Measurements from ENCODE around the gene OR10G2. TPM values are rescaled to one million over a fixed set of nuclear protein-coding genes. Genes with fewer than 3 reads are reported as not detected.
"Not testable (repeated sequence)": the region's sequence is repeated elsewhere in the genome, so short reads cannot be mapped to it uniquely, and the experiment has no call there.

Gene OR10G2
- polyA plus RNA-seq, 1 donor (not counting 4 experiments of a cell fraction or from before 2014, with no cell fraction given) = not detected

DNA sequence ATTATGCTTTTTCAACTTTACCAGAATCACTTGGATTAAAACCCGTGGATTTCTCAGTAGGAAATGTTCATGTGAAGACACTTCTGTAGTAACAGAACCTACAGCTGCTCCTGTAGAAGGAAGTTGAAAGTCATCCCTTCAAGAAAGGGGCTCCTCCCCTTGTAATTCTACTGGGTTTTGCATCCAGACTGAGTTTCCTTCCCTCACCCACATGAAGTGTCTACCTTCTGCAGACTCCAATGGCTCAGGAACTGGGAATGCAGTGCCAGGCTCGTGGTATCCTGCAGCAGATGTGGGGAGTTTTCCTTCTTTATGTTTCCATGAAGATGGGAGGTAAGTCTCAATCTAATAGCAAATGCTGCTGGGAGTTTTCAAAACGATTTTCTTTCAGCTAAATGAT is 7.9 kb upstream of the OR10G2 start:
- Histone ChIP-seq H3K36me3 (ENCODE audit: control insufficient read depth in 2 of 2, extremely low read depth in 1 of 2, insufficient read depth in 2 of 2, low read length in 2 of 2) (no peaks in the 10 kb centered on the region), H3K27me3 (ENCODE audit: control insufficient read depth, extremely low read depth, insufficient read depth, low read length) (no peaks in the 10 kb centered on the region), H4K20me1 (ENCODE audit: control insufficient read depth, extremely low read depth, insufficient read depth, low read length) (no peaks in the 10 kb centered on the region), H3K79me2 (ENCODE audit: control insufficient read depth, insufficient read depth, low read length) (no peaks in the 10 kb centered on the region), H2AFZ (ENCODE audit: control insufficient read depth, low read length) (no peak overlapping the region), H3K9me3 (ENCODE audit: control insufficient read depth, low read depth, low read length) (no peaks in the 10 kb centered on the region), H3K4me2 (ENCODE audit: control insufficient read depth, extremely low read depth, insufficient read depth, low read depth, low read length) (no peak overlapping the region), H3K9me1 (ENCODE audit: control insufficient read depth, extremely low read depth, insufficient read depth, low read length) (no peaks in the 10 kb centered on the region), H3K4me3 (ENCODE audit: control insufficient read depth in 2 of 3, extremely low read depth in 1 of 3, insufficient read depth in 2 of 3, low read depth in 1 of 3, low read length in 3 of 3) (no peak overlapping the region), H3K4me1 (ENCODE audit: control insufficient read depth, extremely low read depth, insufficient read depth, low read length) (no peaks in the 10 kb centered on the region), H3K9ac (ENCODE audit: control insufficient read depth, extremely low read depth, insufficient read depth, low read length) (no peak overlapping the region), H3K27ac (ENCODE audit: control insufficient read depth, insufficient read depth, low read length) (no peak overlapping the region)
- DNase-seq (ENCODE audit: low read depth, low spot score) = no peak
- dilution Hi-C loops (cut with MboI; ENCODE audit: extremely low pct_ligation_motif_present, low sequenced_read_pairs) = no loop called here
- TF ChIP-seq EZH2 (IDR thresholded peaks at IDR 0.05; ENCODE audit: low read length) = no peak
- TF ChIP-seq, protein P1, sequence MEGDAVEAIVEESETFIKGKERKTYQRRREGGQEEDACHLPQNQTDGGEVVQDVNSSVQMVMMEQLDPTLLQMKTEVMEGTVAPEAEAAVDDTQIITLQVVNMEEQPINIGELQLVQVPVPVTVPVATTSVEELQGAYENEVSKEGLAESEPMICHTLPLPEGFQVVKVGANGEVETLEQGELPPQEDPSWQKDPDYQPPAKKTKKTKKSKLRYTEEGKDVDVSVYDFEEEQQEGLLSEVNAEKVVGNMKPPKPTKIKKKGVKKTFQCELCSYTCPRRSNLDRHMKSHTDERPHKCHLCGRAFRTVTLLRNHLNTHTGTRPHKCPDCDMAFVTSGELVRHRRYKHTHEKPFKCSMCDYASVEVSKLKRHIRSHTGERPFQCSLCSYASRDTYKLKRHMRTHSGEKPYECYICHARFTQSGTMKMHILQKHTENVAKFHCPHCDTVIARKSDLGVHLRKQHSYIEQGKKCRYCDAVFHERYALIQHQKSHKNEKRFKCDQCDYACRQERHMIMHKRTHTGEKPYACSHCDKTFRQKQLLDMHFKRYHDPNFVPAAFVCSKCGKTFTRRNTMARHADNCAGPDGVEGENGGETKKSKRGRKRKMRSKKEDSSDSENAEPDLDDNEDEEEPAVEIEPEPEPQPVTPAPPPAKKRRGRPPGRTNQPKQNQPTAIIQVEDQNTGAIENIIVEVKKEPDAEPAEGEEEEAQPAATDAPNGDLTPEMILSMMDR (optimal IDR thresholded peaks at IDR 0.05 in 1 of 3, IDR thresholded peaks at IDR 0.05 in 1 of 3, conservative IDR thresholded peaks at IDR 0.05 in 1 of 3; ENCODE audit: extremely low read depth in 1 of 3, insufficient read depth in 2 of 3, low read length in 3 of 3) = no peak
- FAIRE-seq = no peak

DNA sequence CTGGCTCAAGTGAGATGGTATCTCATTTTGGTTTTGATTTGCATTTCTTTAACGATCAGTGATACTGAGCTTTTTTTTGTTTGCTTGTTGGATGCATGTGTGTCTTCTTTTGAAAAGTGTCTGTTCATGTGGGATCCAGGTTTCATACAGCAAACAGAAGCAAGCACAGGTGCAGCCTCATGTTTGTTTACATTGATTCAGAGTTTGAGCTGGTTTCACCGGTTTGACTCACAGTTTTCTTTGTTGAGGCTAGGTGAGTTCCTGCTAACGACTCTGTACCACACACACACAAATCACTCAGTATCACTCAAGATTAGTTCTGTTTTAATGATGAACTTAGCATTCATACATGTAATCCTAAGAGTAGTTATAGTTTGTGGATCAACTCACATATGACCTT is 3.7 kb downstream of the OR10G2 start:
- Histone ChIP-seq H3K9me1 (ENCODE audit: control insufficient read depth, extremely low read depth, insufficient read depth, low read length) (no peaks in the 10 kb centered on the region), H3K4me2 (ENCODE audit: control insufficient read depth, extremely low read depth, insufficient read depth, low read depth, low read length) (no peak overlapping the region), H2AFZ (ENCODE audit: control insufficient read depth, low read length) (no peak overlapping the region), H3K4me1 (ENCODE audit: control insufficient read depth, extremely low read depth, insufficient read depth, low read length) (no peaks in the 10 kb centered on the region), H3K9me3 (ENCODE audit: control insufficient read depth, low read depth, low read length) (no peaks in the 10 kb centered on the region), H3K9ac (ENCODE audit: control insufficient read depth, extremely low read depth, insufficient read depth, low read length) (no peak overlapping the region), H4K20me1 (ENCODE audit: control insufficient read depth, extremely low read depth, insufficient read depth, low read length) (no peaks in the 10 kb centered on the region), H3K27me3 (ENCODE audit: control insufficient read depth, extremely low read depth, insufficient read depth, low read length) (no peaks in the 10 kb centered on the region), H3K79me2 (ENCODE audit: control insufficient read depth, insufficient read depth, low read length) (no peaks in the 10 kb centered on the region), H3K4me3 (ENCODE audit: control insufficient read depth in 2 of 3, extremely low read depth in 1 of 3, insufficient read depth in 2 of 3, low read depth in 1 of 3, low read length in 3 of 3) (no peak overlapping the region), H3K36me3 (ENCODE audit: control insufficient read depth in 2 of 2, extremely low read depth in 1 of 2, insufficient read depth in 2 of 2, low read length in 2 of 2) (no peaks in the 10 kb centered on the region), H3K27ac (ENCODE audit: control insufficient read depth, insufficient read depth, low read length) (no peak overlapping the region)
- no peak for DNase-seq (ENCODE audit: low read depth, low spot score)
- no peak for FAIRE-seq
- TF ChIP-seq EZH2 (IDR thresholded peaks at IDR 0.05; ENCODE audit: low read length) = no peak
- TF ChIP-seq, protein P1 (optimal IDR thresholded peaks at IDR 0.05 in 1 of 3, IDR thresholded peaks at IDR 0.05 in 1 of 3, conservative IDR thresholded peaks at IDR 0.05 in 1 of 3; ENCODE audit: extremely low read depth in 1 of 3, insufficient read depth in 2 of 3, low read length in 3 of 3) = no peak
- dilution Hi-C loops (cut with MboI; ENCODE audit: extremely low pct_ligation_motif_present, low sequenced_read_pairs) = no loop called here

DNA sequence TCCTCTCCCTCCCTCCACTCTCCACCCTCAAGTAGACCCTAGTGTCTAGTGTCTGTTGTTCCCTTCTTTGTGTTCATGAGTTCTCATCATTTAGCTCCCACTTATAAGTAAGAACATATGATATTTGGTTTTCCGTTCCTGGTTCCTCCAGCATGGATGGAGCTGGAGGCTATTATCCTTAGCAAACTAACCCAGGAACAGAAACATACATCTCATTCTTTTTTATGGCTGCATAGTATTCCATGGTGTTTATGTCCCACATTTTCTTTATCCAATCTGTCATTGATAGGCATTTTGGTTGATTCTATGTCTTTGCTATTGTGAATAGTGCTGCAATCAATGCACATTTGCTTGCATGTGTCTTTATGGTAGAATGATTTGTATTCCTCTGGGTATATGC is 4.2 kb downstream of the OR10G2 start:
- FAIRE-seq; H4K20me1 ChIP-seq (ENCODE audit: control insufficient read depth, extremely low read depth, insufficient read depth, low read length); dilution Hi-C loops (cut with MboI; ENCODE audit: extremely low pct_ligation_motif_present, low sequenced_read_pairs); H3K36me3 ChIP-seq (ENCODE audit: control insufficient read depth in 2 of 2, extremely low read depth in 1 of 2, insufficient read depth in 2 of 2, low read length in 2 of 2); H3K9me1 ChIP-seq (ENCODE audit: control insufficient read depth, extremely low read depth, insufficient read depth, low read length); DNase-seq (ENCODE audit: low read depth, low spot score); H3K27ac ChIP-seq (ENCODE audit: control insufficient read depth, insufficient read depth, low read length); H3K9me3 ChIP-seq (ENCODE audit: control insufficient read depth, low read depth, low read length); H3K9ac ChIP-seq (ENCODE audit: control insufficient read depth, extremely low read depth, insufficient read depth, low read length); H2AFZ ChIP-seq (ENCODE audit: control insufficient read depth, low read length); H3K4me2 ChIP-seq (ENCODE audit: control insufficient read depth, extremely low read depth, insufficient read depth, low read depth, low read length); H3K79me2 ChIP-seq (ENCODE audit: control insufficient read depth, insufficient read depth, low read length); H3K4me1 ChIP-seq (ENCODE audit: control insufficient read depth, extremely low read depth, insufficient read depth, low read length); H3K4me3 ChIP-seq (ENCODE audit: control insufficient read depth in 2 of 3, extremely low read depth in 1 of 3, insufficient read depth in 2 of 3, low read depth in 1 of 3, low read length in 3 of 3); H3K27me3 ChIP-seq (ENCODE audit: control insufficient read depth, extremely low read depth, insufficient read depth, low read length): not testable (repeated sequence)
